Right hindlimb (tissue), 1 donor: ENCODE data around the gene RNF180.
"Not testable (repeated sequence)": the region's sequence is repeated elsewhere in the genome, so short reads cannot be mapped to it uniquely, and the experiment has no call there.

ENCODE experiments used
- DNase-seq: peaks from one replicate; pipeline ENCODE4 v3.0.0-alpha.2; 2018

The RNF180 gene

DNA sequence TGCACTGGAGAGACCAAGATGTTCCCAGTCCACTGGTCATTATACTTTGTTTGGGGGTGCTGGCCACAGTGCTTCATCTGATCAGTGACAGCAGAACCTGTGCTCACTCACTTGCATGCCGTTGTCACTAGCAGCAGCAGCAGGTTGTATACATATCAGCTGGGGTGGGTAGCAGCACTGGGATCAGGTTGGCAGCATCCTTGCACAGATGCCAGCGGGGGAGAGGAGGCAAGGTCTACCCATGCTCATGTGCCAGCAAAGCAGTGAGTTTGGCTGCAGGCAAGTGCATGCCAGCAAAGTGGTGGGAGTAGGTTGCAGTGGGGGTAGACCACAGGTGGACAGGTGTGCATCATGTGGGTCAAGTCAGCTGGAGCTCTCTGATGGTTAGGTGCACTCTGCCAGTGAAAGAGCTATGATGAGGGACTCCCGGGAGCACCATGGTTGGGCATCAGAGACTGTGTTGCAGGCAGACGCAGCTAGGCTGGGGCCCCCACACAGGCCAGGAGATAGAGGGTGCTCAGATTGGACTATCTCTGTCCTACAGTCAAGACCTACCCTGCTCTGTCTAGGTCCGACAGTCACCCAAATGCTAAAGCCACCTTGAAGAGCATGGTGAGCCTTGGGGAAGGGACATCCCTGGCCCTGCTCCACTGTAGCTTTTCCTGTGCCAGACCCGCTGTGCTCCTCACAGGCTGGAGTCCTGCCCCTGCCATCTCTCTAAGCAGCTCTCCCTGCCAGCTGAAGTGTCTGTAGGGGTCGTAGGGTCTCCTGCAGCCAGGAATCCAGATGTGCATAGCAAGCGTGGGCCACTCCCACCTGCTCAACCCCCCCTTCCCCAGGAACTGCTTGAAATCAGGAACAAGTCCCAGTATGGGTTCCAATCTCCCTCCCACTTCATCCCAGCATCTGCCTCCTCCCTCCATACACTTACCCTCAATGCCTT, 119.8 kb downstream of the RNF180 start:
- DNase-seq: no peak

DNA sequence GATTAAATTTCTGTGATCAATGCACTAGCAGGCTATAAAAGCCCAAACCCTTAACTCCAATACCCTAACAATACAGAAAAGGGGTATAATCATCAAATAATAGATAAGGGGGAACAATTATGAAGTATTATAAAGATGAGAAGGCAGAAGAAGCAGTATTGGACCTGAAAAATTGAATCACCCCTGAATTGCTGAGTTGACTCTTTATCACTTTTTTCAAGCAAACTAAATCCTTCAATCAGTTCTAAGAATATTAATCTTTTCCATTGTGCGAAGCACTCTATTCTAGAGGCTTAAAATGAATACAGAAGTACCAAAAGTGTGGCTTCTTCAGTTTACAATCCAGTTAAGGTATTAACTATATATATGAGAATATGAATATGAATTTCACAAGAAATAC, 120.7 kb downstream of the RNF180 start:
- DNase-seq: no peak

DNA sequence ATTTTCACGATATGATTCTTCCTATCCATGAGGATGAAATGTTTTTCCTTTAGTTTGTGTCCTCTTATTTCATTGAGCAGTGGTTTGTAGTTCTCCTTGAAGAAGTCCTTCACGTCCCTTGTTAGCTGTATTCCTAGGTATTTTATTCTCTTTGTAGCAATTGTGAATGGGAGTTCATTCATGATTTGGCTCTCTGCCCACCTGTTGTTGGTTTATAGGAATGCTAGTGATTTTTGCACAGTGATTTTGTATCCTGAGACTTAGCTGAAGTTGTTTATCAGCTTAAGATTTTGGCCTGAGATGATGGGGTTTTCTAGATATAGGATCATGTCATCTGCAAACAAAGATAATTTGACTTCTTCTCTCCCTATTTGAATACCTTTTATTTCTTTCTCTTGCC, 122.9 kb downstream of the RNF180 start:
- DNase-seq: not testable (repeated sequence)

DNA sequence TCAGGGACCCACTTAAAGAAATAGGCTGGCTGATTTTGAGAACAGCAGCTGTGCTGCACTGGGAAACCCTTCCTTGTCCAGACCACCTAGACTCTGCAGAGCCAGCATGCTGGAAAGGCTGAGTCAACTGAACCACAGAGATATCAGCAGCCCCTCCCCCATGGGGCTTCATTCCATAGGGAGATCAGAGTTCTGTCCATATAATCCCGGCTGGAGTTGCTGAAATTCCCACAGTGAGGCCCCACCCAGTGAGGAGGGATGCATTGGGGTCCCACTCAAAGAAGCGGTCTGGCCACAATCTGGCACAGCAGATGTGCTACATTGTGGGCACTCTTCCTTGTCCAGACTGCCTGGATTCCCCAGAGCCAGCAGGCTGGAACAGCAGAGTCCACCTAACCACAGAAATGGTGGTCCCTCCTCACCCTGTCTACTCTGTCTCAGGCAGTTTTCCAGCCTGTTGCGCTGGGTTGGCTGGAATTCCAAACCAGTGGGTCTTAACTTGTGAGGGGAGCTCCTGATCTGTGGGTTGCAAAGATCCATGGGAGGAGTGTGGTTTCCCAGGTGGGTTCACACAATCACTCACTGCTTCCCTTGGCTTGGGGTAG, 127.1 kb downstream of the RNF180 start:
- no peak for DNase-seq

DNA sequence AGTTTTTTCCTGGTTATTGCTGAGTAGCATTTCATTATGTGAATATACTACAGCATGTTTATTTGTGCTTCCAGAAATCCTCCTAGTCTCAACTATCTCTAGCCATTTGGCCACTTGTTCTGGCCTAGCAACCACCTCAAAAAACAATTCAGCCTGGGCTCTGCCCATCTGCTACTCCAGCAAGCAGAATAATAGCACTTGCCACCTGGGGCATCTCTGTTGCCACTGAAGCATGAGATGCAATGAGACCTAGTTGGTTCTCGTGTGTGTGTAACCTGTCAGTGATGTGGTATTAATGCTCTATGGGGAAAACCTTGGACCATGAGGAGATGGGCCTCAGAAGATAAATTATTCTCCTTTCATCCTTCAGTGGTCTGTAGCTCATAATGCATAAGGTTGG, 129.5 kb downstream of the RNF180 start:
- no peak for DNase-seq

DNA sequence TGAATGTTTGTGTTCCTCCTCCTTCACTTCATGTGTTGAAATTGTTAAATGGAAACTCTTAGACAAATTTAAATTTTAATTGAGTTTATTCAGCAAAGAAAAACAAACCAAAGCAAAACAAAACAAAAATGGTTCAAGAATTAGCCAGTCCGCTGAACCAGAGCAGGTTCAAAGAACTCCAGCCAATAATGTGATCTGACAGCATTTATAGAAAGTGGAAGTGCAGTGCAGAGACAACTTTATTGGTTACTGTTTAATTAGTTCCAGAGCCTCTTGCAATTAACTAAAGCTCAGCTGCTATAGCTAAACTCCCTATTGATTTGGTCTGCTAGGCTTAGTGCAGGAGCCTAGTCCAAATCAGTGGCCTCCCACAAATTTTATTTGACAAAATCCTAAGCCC, 132.9 kb downstream of the RNF180 start:
- DNase-seq: no peak

DNA sequence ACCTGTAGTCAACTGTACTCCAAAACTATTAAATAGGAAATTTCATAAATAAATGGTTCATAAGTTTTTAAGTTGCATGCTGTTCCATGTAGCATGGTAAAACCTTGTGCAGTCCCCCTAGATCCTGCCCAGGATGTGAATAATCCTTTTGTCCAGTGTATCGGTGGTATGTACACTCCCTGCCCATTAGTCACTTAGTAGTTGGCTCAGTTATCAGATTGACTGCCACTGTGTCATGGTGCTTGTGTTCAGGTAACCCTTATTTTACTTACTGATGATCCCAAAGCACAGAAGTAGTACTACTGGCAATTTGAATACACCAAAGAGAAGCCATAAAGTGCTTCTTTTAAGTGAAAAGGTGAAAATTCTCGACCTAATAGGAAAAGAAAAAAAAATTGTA, 134.2 kb downstream of the RNF180 start:
- no peak for DNase-seq

DNA sequence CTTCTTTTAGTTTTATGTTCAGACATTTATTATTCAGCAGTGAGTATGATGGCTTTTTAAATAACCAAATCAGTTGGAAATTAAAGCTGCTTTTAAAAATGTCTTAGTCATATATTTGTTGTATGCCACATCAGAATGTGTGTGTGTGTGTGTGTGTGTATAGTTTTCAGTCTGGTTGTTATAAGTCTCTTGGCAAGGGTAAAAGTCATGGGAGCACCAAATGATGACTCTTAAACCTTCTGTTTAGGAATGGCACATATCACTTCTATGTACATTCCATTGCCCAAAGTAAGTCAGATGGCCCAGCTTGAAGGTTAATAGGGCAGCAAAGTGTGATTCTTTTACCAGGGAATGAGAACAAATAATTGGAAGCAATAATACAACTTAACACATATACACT, 135.9 kb downstream of the RNF180 start:
- no peak for DNase-seq

DNA sequence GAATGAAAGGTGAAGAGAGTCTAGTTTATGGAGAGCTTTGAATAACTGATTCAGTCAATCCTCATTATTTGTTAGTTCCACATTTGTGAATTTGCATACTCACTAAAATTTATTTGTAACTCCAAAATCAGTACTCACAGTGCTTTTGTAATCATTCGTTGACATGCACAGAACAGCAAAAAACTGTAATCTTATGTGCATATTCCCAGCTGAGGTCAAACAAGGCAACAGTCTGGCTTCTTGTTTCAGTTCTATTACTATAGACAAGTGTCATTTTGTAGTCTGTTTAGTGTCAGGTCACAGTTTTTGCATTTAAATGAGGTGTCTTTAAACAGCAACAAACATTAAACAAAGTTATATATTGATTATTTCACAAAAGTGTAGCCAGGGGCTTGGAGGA, 142.5 kb downstream of the RNF180 start:
- no peak for DNase-seq

DNA sequence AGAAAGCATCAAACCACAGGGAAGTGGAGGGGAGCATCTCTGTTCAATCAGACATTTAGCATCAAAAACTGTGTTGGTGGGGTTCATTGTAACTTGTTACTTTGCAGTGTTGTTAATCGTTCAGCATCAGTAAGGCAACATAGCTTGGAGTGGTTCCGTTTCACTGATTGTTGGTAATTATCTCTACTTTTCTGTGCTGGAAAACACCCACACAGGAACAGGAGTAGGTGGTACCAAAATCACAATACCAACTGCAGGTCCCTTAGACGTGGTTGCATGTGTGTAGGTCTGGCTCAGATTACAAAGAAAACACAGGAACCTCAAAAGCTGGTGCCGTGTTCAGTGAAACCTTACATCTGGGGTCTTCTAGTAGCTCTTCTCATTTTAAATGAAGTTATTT, 146.8 kb downstream of the RNF180 start:
- no peak for DNase-seq

DNA sequence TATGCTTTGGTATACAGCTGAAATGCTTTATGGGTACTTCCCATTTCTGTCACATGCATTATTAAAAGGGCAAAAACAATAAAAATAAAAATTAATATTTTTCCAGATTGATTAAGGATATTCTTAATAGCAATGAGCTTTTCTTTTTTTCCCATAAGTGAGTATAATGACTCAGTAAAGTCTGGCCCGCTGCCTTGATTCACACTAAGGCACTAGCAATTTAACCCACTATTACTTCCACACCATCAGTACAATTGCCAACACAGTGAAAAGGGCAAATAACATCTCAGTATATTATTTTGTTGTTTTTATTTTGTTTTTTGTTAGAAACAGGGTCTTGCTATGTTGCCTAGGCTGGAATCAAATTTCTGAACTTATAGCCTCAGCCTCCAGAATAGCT, 150.1 kb downstream of the RNF180 start:
- DNase-seq: no peak

DNA sequence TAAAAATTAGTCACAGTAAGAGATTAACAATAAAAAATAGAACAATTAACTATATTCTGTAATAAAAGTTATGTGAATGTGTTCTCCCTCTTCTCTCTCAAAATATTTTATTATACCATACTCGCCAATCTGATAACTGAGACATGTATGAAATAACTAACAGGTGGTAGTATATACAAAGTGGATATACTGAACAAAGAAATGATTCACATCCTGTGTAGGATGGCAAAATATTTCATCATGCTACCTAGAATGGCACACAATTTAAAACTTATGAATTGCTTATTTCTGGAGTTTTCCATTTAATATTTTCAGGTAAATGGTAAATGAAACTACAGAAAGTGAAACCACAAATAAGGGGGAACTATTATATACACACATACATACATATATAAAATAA, 152.5 kb downstream of the RNF180 start:
- DNase-seq: no peak

DNA sequence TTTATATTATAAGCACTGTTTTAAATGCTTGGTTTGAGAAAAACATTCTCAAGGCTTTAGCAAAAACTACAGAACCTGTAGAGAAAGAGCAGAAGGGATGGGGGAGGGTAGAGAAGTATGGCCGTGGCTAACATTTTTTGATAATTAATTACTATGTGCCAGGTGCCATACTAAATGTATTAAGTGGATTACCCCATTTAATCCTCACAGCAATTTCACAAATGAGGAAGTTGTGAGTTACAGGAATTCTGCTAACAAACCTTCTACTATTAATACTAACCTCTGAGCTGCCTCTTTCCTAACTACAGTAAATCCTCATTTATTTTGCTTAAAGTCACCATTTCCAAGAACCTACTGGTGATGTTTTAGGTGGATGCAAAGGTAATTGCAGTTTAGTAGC, 157.9 kb downstream of the RNF180 start:
- no peak for DNase-seq

DNA sequence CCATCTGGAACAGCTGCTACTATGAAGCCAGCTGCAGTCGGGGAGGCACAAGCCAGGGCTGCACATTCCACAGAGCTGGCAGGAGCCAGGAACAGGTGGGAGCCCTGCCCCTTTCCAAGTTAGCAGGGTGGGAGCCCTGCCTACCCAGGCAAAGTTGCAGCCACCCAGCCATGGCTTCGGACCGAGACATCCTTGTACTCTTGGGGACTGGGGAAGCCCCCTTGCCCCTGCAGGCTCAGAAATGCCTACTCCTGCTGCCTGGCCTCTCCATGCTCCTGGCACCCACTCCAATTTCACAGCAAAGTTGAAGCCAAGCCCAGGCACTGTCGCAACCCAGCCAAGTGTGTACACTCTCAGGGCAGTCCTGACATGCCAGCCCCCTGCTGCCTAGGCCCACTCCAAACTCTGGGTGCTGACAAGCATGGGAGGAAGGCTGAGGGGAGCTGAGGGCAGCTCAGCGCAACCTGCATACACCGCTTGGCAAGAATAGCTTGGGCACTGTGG, 165.1 kb downstream of the RNF180 start:
- DNase-seq: peak; percentile 82

DNA sequence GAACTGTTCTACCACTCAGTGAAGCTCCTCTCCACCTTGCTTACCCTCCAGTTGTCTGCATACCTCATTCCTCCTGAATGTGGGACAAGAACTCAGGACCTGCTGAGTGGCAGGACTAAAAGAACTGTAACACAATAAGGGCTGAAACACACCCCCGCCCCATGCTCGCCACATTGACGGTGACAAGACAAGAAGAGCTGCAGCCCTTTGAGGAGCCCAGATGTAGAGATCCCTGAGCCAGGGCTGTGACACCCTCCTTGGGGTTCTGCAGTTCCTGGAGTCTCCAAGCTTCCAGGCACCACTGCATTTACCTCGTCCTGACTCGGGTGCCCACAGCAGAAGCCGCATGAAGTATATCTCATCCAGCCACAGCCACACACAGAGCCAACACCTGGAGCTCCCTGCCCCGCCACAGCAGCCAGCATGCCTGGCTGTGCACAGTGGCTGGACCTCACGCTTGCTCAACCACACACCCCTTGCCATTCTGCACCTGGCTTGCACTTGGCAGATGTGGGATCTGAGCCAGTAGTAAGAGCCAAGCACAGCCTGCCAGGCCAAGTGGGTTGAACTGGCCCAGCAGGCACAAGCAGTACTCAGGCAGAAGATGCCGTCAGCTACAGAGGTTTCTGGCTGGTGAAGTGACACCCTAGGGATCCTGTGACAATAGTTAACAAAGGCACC, 166.1 kb downstream of the RNF180 start:
- DNase-seq: peak; percentile 62

DNA sequence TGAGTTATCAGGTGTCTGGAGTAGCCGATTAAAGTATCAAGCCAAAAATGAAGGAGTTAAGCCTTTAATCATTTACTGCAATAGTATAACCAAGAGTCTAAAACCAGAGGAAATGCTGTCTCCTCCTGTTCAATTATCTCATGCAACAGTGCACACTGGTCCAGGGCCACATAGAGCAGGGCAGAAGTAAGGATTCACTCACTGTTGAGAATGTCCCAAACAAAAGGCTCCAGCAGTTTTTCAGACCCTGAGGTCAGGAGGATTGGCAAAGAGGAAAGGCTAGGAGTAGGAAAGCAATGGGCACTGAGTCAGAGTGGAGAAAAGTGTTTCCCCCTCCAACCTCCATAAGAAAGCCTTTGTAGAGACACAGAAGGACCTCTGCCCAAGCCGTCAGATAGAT, 168.2 kb downstream of the RNF180 start:
- DNase-seq: no peak

DNA sequence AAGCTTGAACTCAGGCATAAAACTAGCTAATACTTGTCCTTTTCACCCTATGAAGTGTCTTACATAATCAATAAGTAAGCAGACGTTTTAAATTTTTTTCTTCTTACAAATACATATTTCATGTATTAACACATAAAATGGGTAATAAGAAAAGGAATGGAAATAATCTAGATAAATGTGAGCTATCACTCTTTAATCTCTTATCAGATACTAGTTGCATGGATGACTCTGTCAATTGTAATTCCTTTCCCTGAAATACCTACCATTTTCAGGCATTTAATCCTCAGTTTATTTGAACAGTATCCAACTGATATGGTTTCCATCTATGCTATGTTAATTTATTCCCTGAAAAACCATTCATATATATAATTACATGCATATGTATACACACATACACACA, 174.1 kb downstream of the RNF180 start:
- DNase-seq: no peak

DNA sequence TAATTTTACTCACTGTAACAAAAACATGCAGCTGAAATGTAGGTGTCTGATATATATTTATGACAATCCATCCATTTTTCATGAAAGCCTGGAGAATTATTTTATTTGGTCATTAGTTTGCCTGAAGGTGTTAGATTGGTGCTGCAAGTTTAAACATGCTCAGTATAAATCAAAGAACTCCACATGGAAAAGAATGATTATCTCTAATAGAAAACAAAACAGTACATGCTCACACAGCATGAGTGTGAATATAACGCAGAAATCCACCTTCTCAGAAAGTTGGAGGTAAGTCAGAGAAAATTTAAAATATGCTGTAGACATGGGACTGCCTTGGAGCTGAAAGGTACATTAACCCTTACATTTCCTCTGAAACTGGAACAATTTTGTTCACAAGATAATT, 174.7 kb downstream of the RNF180 start:
- DNase-seq: no peak

DNA sequence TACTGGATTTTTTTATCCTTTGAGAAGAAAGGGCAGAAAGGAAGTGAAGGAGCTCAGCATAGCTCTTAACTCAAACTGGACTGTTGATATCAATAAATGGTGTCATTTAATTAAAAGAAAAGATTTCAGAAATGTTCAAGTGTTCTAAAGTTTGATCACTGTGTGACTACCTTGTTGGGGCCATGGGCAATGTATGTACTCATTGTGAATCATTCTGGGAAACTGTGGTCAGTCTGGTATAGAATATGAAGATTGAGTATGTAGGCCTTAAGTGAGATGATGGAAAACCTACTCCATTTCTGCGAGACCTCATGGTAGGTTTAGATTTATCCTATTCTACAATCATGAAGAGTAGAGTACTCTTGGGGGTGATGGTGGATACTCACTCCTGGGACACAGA, 175.7 kb downstream of the RNF180 start:
- no peak for DNase-seq

DNA sequence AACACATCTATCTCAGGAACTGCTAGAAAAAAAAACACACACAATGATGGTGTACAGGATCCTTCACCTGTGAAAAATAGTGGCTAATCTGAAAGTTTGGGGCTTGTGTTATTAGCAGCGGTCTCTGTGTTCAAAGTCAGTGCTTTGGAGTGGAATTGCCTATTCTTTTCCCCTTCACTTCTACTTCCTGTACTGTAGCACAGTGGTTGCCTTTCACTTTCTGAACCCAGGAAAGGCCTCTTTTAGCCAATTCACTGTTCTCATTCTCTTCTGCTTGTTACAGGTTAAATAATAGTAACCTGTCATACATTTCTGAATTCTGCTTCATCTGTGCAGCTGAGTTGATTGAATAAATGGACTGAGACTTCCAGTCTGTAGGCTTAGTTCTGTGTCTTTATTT, 178.9 kb downstream of the RNF180 start:
- DNase-seq: no peak

DNA sequence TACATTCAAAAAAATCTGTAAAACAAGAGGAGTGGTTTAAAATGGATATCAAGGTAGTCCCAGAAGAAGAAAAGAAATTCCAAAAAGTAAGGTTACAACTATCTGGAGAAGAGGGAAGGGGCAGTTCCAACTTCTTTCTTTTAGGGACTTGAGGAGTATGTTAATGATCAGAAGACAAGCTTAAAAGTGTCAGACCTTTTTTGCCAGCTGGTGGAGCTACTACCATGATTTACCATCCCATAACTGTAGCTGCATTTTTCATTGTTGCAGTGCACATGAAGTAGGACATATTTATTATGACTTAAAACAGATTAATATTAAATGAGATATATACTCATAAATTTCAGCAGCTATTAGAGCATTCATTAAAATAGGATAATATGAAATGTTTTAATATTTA, 181.7 kb downstream of the RNF180 start:
- no peak for DNase-seq

DNA sequence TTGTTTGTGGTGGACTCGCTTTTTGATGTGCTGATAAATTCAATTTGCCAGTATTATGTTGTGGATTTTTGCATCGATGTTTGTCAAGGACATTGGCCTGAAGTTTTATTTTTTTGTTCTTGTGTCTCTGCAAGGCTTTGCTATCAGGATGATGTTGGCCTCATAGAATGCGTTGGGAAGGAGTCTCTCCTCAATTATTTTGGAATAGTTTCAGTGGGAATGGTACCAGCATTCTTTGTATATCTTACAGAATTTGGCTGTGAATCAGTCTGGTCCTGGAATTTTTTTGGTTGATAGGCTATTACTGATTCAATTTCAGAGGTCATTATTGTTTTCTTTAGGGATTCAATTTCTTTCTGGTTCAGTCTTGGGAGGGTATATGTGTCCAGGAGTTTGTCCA, 198.8 kb downstream of the RNF180 start:
- DNase-seq: no peak

DNA sequence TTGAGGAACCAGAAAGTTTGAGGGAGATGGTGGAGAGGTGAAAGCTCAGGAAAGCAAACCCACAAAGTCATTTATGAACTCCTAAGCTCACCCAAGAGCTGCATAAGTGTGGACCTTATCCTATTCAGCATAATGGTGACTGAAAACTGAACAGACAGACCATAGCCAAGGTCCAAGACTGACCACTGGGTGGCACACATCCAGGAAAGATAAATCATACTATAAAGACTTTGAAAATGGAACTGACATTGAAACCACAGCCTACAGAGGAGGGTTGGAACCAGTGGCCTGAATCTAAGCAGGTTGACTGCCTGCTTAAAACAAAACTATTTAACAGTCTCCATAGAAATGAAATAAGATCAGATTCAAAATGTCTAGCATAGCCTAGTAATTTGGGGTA, 219.1 kb downstream of the RNF180 start:
- DNase-seq: no peak

DNA sequence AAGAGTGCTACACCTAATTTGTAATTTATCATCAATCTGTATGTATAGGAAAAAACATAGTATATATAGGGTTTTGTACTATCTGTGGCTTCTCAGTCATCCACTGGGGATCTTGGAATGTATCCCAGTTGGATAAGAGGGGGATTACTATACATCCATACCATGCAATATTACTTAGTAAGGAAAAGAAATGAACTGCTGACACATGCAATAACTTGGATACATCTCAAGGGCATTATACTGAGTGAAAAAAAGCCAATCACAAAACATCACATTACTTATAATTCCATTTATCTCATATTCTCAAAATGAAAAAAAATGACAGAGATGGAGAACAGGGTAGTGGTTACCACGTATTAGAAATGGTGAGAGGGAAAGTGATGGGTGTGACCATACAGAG, 231.9 kb downstream of the RNF180 start:
- DNase-seq: no peak
